ENCODE measurements around the gene UNC45A. TPM values are rescaled to one million over a fixed set of nuclear protein-coding genes. Genes with fewer than 3 reads are reported as not detected.

UNC45A gene
- total and polyA plus RNA-seq, 2 of the 4 experiments (the other 2 are of a cell fraction): 68.9 to 100 TPM

- BruUV-seq (replicated peaks): no TSS peak
- 0% methylated on average over 29 of the region's 71 CpGs; no CpG with 5 or more reads in 1 of the 2 experiments for WGBS, 2 experiments (ENCODE audit: extremely low coverage in 2 of 2, insufficient read length in 1 of 2)
- H4K8ac ChIP-seq (ENCODE audit: low read depth in 2 of 2, low read length in 2 of 2): peak overlapping the region; percentile 21 to 97
- peaks cover 4% of the 10 kb centered on the region; the same call in 1 of the 2 replicates for H3K4me1 ChIP-seq (ENCODE audit: control insufficient read depth, insufficient read depth, low read length)
- H3K27ac ChIP-seq (ENCODE audit: insufficient read depth, low read length): peak overlapping the region; percentile 71
- peak overlapping the region; percentile 76; the same call in 1 of the 2 replicates for H3K56ac ChIP-seq (ENCODE audit: extremely low read depth, insufficient read depth, low read length)
- H4K20me1 ChIP-seq (ENCODE audit: insufficient read depth, low read length): no peaks in the 10 kb centered on the region
- H4K91ac ChIP-seq (ENCODE audit: insufficient read depth, low read depth, low read length): peak overlapping the region; percentile 54; the same call in 1 of the 2 replicates
- peak overlapping the region; percentile 60 for H2AK9ac ChIP-seq (replicated peaks; ENCODE audit: low read depth, low read length, poor library complexity)
- peak overlapping the region; percentile 39; the same call in 1 of the 2 replicates for H3K23ac ChIP-seq (ENCODE audit: low read depth, low read length)
- ATAC-seq (ENCODE audit: low read depth) (peak; percentile 93), DNase-seq (peak; percentile 78)
- peak overlapping the region; percentile 64 for H3K9ac ChIP-seq (ENCODE audit: low read depth, low read length)
- in situ Hi-C loops (cut with MboI; ENCODE audit: low sequenced_read_pairs) (no loop called here), intact Hi-C loops (cut with micrococcal nuclease) (loop anchor here (2.0 kb wide), 1 partner anchor 33 kb away; the partner anchor contains the start of gene UNC45A), dilution Hi-C loops (cut with HindIII; ENCODE audit: low sequenced_read_pairs, unreplicated experiment) (no loop called here)
- no peaks in the 10 kb centered on the region for H3K9me1 ChIP-seq (ENCODE audit: insufficient read depth, low read length)
- H3K4ac ChIP-seq (ENCODE audit: low read depth, low read length): peak overlapping the region; percentile 78
- ChIA-PET CTCF (interaction anchor here (0.6 to 1.9 kb wide), 3 partner anchors 30 to 255 kb away, joined by 3 to 8 read pairs (median 5); partner anchors contain the start of gene HDDC3), POLR2A (ENCODE audit: unreplicated experiment) (interaction anchor here (0.6 to 0.9 kb wide), 2 partner anchors 17 to 237 kb away, joined by 5 to 6 read pairs; no protein-coding TSS in a partner anchor)
- H2BK120ac ChIP-seq (ENCODE audit: low read depth, low read length): peak overlapping the region; percentile 74; the same call in 1 of the 2 replicates
- peaks cover 17% of the 10 kb centered on the region; the same call in 1 of the 2 replicates for H3K36me3 ChIP-seq (ENCODE audit: control insufficient read depth, insufficient read depth, low read length)
- peaks cover 0 to 13% of the 10 kb centered on the region in 2 experiments; a peak in 2 of 4 replicates for H3K79me1 ChIP-seq (ENCODE audit: low read depth in 1 of 2, low read length in 2 of 2)
- no peaks in the 10 kb centered on the region for H3K27me3 ChIP-seq (ENCODE audit: control insufficient read depth, insufficient read depth, low read length)
- peak overlapping the region; percentile 86 for H3K14ac ChIP-seq (replicated peaks; ENCODE audit: low read depth, low read length)
- H4K5ac ChIP-seq (ENCODE audit: low read depth, low read length): peak overlapping the region; percentile 15
- H3K4me3 ChIP-seq (ENCODE audit: insufficient read depth, low read depth, low read length): peak overlapping the region; percentile 56
- peak overlapping the region; percentile 1; the same call in 1 of the 2 replicates for H3K18ac ChIP-seq (ENCODE audit: low read depth, low read length)
- H2BK5ac ChIP-seq (ENCODE audit: low read depth, low read length, poor library complexity, severe bottlenecking): peak overlapping the region; percentile 32
- peak overlapping the region; percentile 94 for H2AFZ ChIP-seq (replicated peaks; ENCODE audit: low read length, poor library complexity)
- H2BK15ac ChIP-seq (ENCODE audit: low read depth, low read length): 0 out of 3 replicates have a peak overlapping the region, but pooled peaks have one; percentile 3
- no peaks in the 10 kb centered on the region for H3K9me3 ChIP-seq (ENCODE audit: control insufficient read depth, insufficient read depth, low read length)
- H2AK5ac ChIP-seq (ENCODE audit: low read depth, low read length): no peak overlapping the region
- peak overlapping the region; percentile 68 for H3K4me2 ChIP-seq (ENCODE audit: low read depth, low read length)
- TF ChIP-seq RAD21 (IDR thresholded peaks at IDR 0.05; ENCODE audit: low read length) (peak; percentile 21; the same call in 1 of the 2 replicates), ELK1 (IDR thresholded peaks at IDR 0.05; ENCODE audit: borderline replicate concordance, low read depth, low read length) (no peak), CEBPB (IDR thresholded peaks at IDR 0.05; ENCODE audit: low read depth, low read length) (no peak), CHD1 (IDR thresholded peaks at IDR 0.05; ENCODE audit: low read depth, low read length) (no peak), NFE2L2 (IDR thresholded peaks at IDR 0.05; ENCODE audit: low read depth, low read length) (no peak), MAZ (IDR thresholded peaks at IDR 0.05; ENCODE audit: borderline replicate concordance, low read depth, low read length) (no peak), FOS (IDR thresholded peaks at IDR 0.05; ENCODE audit: low read depth, low read length) (no peak), CTCF (conservative IDR thresholded peaks at IDR 0.05; ENCODE audit: low read depth, low read length) (peak; percentile 61), SMC3 (IDR thresholded peaks at IDR 0.05; ENCODE audit: low read depth, low read length) (peak; percentile 38; the same call in 1 of the 2 replicates), MAFK (IDR thresholded peaks at IDR 0.05; ENCODE audit: low read depth, low read length) (no peak), POLR2A (IDR thresholded peaks at IDR 0.05; ENCODE audit: low read depth, low read length) (no peak)
- H2BK20ac ChIP-seq (ENCODE audit: low read depth, low read length): peak overlapping the region; percentile 3; the same call in 1 of the 2 replicates
Measured at GRCh38 chr15:90902040-90902839, 32.8 kb upstream of the UNC45A start.

Data from IMR-90 (cell line).